HG02840 (cell line): ENCODE data around the gene CLIP1.
"Not testable (repeated sequence)": the region's sequence is repeated elsewhere in the genome, so short reads cannot be mapped to it uniquely, and the experiment has no call there.

Experiments used
- ATAC-seq: cut with Tn5 transposase; IDR thresholded peaks from one replicate; pipeline ENCODE4 v1.9.1; 2021; ENCODE audit warnings: mild to moderate bottlenecking, moderate library complexity, moderate number of reproducible peaks; ENCODE audit not compliant: unreplicated experiment, low FRiP score

Gene CLIP1

GRCh38 chr12:122437656-122438121, 15.2 kb upstream of the CLIP1 start:
- ATAC-seq = no peak

GRCh38 chr12:122435186-122435585, 12.7 kb upstream of the CLIP1 start:
- no peak for ATAC-seq

GRCh38 chr12:122429043-122429442, 6.6 kb upstream of the CLIP1 start:
- ATAC-seq = not testable (repeated sequence)

- no peak for ATAC-seq
Measured at GRCh38 chr12:122427403-122427802, 4.9 kb upstream of the CLIP1 start.

GRCh38 chr12:122423258-122424165, 1.0 kb upstream of the CLIP1 start:
- no peak for ATAC-seq

GRCh38 chr12:122422730-122423257, 325 bp upstream of the CLIP1 start:
- no peak for ATAC-seq

GRCh38 chr12:122421187-122421820, 1.2 kb downstream of the CLIP1 start:
- no peak for ATAC-seq

- no peak for ATAC-seq
Measured at GRCh38 chr12:122420471-122421162, 1.9 kb downstream of the CLIP1 start.

- ATAC-seq = not testable (repeated sequence)
Measured at GRCh38 chr12:122419094-122419493, 3.4 kb downstream of the CLIP1 start.

- not testable (repeated sequence) for ATAC-seq
Measured at GRCh38 chr12:122415665-122416064, 6.8 kb downstream of the CLIP1 start.

- ATAC-seq = no peak
Measured at GRCh38 chr12:122413516-122414404, 8.7 kb downstream of the CLIP1 start.

GRCh38 chr12:122412851-122413433, 9.5 kb downstream of the CLIP1 start:
- no peak for ATAC-seq

- ATAC-seq = no peak
Measured at GRCh38 chr12:122411537-122411936, 10.9 kb downstream of the CLIP1 start.

GRCh38 chr12:122407208-122407607, 15.3 kb downstream of the CLIP1 start:
- ATAC-seq = no peak

GRCh38 chr12:122406701-122407164, 15.7 kb downstream of the CLIP1 start:
- ATAC-seq = no peak

- no peak for ATAC-seq
Measured at GRCh38 chr12:122403831-122404230, 18.6 kb downstream of the CLIP1 start.

- ATAC-seq = no peak
Measured at GRCh38 chr12:122403115-122403770, 19.2 kb downstream of the CLIP1 start.

GRCh38 chr12:122402264-122402663, 20.2 kb downstream of the CLIP1 start:
- no peak for ATAC-seq
